HCT116 (cell line): ENCODE data around the gene RTP4. TPM values are rescaled to one million over a fixed set of nuclear protein-coding genes. Genes with fewer than 3 reads are reported as not detected.

Experiments
- ATAC-seq: fragments of 200-7000 bp; cut with Tn5 transposase; 2 replicates; pipeline ENCODE4 v1.9.1; 2020; ENCODE audit warnings: mild to moderate bottlenecking, moderate library complexity
- BruUV-seq: library from RNA; stranded (reverse); fragments of 400-500 nt; replicated peaks from 2 replicates; lab custom pipeline; 2021; lab: Mats Ljungman, UMichigan
- CTCF ChIA-PET: fragments of 300-600 bp; sonication (Branson Sonifier 250); formaldehyde crosslinking; loops from one replicate; lab custom pipeline; 2021; ENCODE audit warnings: antibody characterized with exemption; lab: Charles Lee
- POLR2A ChIA-PET: fragments of 300-600, 350-600 bp; sonication (Branson Sonifier 250); formaldehyde crosslinking; loops from one replicate; lab custom pipeline; 2021; ENCODE audit warnings: antibody characterized with exemption; lab: Charles Lee
- RAD21 ChIA-PET, 2 experiments: fragments of 300-600 bp; sonication (Branson Sonifier 250); formaldehyde crosslinking; loops; one replicate each; lab custom pipeline; 2023; ENCODE audit warnings: low total read pairs in 2 of 2; ENCODE audit not compliant: uncharacterized antibody in 2 of 2, unreplicated experiment in 2 of 2, low non-redundant PET in 1 of 2; lab: Charles Lee
- DNase-seq: peaks from one replicate; pipeline ENCODE4 v3.0.0-alpha.2; 2010; ENCODE audit warnings: low read depth, low spot score
- H2AFZ ChIP-seq: fragments of 200-600 bp; shearing (Covaris generic), sonication (generic); 2 replicates; pipeline ENCODE4 v1.6.1; 2017; ENCODE audit warnings: low read depth, mixed run types, mixed read lengths, antibody characterized with exemption, low read length; ENCODE audit not compliant: poor library complexity, severe bottlenecking
- H3K27ac ChIP-seq: 2 replicates; pipeline ENCODE4 v1.5.1; 2012; ENCODE audit warnings: low read depth, low read length
- H3K27me3 ChIP-seq: fragments of 200-600 bp; sonication (generic); 2 replicates; pipeline ENCODE4 v1.6.1; 2016; ENCODE audit warnings: mixed run types, low read length, mixed read lengths; ENCODE audit not compliant: insufficient read depth
- H3K36me3 ChIP-seq, 2 experiments: fragments of 200-500 bp in 1 of 2; fragments of 200-600 bp in 1 of 2; sonication (Bioruptor generic) in 1 of 2; sonication (generic) in 1 of 2; 2 replicates each; pipeline versions ENCODE4 v1.5.1 to v1.6.1; 2014 to 2016; ENCODE audit warnings: low read length in 2 of 2, inconsistent platforms in 1 of 2, mixed read lengths in 1 of 2, mixed run types in 1 of 2; ENCODE audit not compliant: insufficient read depth in 2 of 2, control insufficient read depth in 1 of 2
- H3K4me1 ChIP-seq, 2 experiments: fragments of 200-600 bp in 1 of 2; sonication (generic) in 1 of 2; 2 replicates each; pipeline versions ENCODE4 v1.5.1 to v1.6.1; 2012 to 2017; ENCODE audit warnings: low read length in 2 of 2, inconsistent platforms in 1 of 2, mild to moderate bottlenecking in 1 of 2, mixed read lengths in 1 of 2, mixed run types in 1 of 2, moderate library complexity in 1 of 2; ENCODE audit not compliant: insufficient read depth in 2 of 2, control insufficient read depth in 1 of 2
- H3K4me2 ChIP-seq: fragments of 200-600 bp; sonication (generic); 2 replicates; pipeline ENCODE4 v1.6.1; 2017; ENCODE audit warnings: mixed run types, low read length, mixed read lengths
- H3K4me3 ChIP-seq, 2 experiments: fragments of 200-600 bp in 1 of 2; sonication (generic) in 1 of 2; replicated peaks in 1 of 2; 2 replicates each; pipeline ENCODE4 v1.5.1; 2011 to 2016; ENCODE audit warnings: low read length in 2 of 2, control low read depth in 1 of 2, low read depth in 1 of 2, mild to moderate bottlenecking in 1 of 2, mixed read lengths in 1 of 2, mixed run types in 1 of 2
- H3K79me2 ChIP-seq: fragments of 200-600 bp; sonication (generic); 2 replicates; pipeline ENCODE4 v1.6.1; 2017; ENCODE audit warnings: mild to moderate bottlenecking, mixed run types, low read length, moderate library complexity, mixed read lengths; ENCODE audit not compliant: insufficient read depth
- H3K9ac ChIP-seq: fragments of 200-600 bp; sonication (generic); 2 replicates; pipeline ENCODE4 v1.6.1; 2016; ENCODE audit warnings: low read length, mixed read lengths
- H3K9me2 ChIP-seq: fragments of 200-600 bp; sonication (generic), shearing (Covaris generic); 2 replicates; pipeline ENCODE4 v1.6.1; 2017; ENCODE audit warnings: mixed run types, mild to moderate bottlenecking, moderate library complexity; ENCODE audit not compliant: insufficient read depth
- H3K9me3 ChIP-seq, 2 experiments: fragments of 200-500 bp in 1 of 2; fragments of 200-600 bp in 1 of 2; sonication (Bioruptor generic) in 1 of 2; sonication (generic) in 1 of 2; 2 replicates each; pipeline ENCODE4 v1.6.1; 2014 to 2017; ENCODE audit warnings: low read length in 2 of 2, mixed read lengths in 2 of 2, inconsistent platforms in 1 of 2, low read depth in 1 of 2, mild to moderate bottlenecking in 1 of 2, mixed run types in 1 of 2, moderate library complexity in 1 of 2; ENCODE audit not compliant: control insufficient read depth in 1 of 2, insufficient read depth in 1 of 2
- H4K20me1 ChIP-seq: fragments of 200-600 bp; sonication (generic), shearing (Covaris generic); 2 replicates; pipeline ENCODE4 v1.6.1; 2017; ENCODE audit warnings: mixed run types, mild to moderate bottlenecking, moderate library complexity; ENCODE audit not compliant: insufficient read depth
- ATF3 ChIP-seq: IDR thresholded peaks from 2 replicates; pipeline ENCODE4 v1.6.1; 2012
- CEBPB ChIP-seq: IDR thresholded peaks from 2 replicates; pipeline ENCODE4 v1.6.1; 2012; ENCODE audit warnings: low read depth
- EGR1 ChIP-seq: IDR thresholded peaks from 2 replicates; pipeline ENCODE4 v1.6.1; 2012; ENCODE audit warnings: low read depth
- ELF1 ChIP-seq: IDR thresholded peaks from 2 replicates; pipeline ENCODE4 v1.6.1; 2012; ENCODE audit warnings: low read depth, borderline replicate concordance
- EZH2phosphoT487 ChIP-seq: fragments of 200-600 bp; IDR thresholded peaks from 2 replicates; pipeline ENCODE4 v1.6.1; 2018; ENCODE audit warnings: antibody characterized with exemption, borderline replicate concordance
- FOSL1 ChIP-seq: IDR thresholded peaks from 2 replicates; pipeline ENCODE4 v1.6.1; 2012; ENCODE audit warnings: low read depth
- JUND ChIP-seq: IDR thresholded peaks from 2 replicates; pipeline ENCODE4 v1.6.1; 2012
- MAX ChIP-seq: IDR thresholded peaks from 2 replicates; pipeline ENCODE4 v1.6.1; 2012
- POLR2A ChIP-seq: IDR thresholded peaks from 2 replicates; pipeline ENCODE4 v1.7.0; 2011; ENCODE audit warnings: borderline replicate concordance; ENCODE audit not compliant: insufficient read depth, insufficient read length; ENCODE audit errors: extremely low read depth
- POLR2AphosphoS5 ChIP-seq: IDR thresholded peaks from 2 replicates; pipeline ENCODE4 v1.6.1; 2011; ENCODE audit warnings: mild to moderate bottlenecking, low read depth, low read length, moderate library complexity
- RAD21 ChIP-seq: IDR thresholded peaks from 2 replicates; pipeline ENCODE4 v1.6.1; 2012; ENCODE audit warnings: low read depth, mild to moderate bottlenecking
- REST ChIP-seq: IDR thresholded peaks from 2 replicates; pipeline ENCODE4 v1.6.1; 2012; ENCODE audit warnings: low read depth
- SIN3A ChIP-seq: IDR thresholded peaks from 2 replicates; pipeline ENCODE4 v1.6.1; 2012; ENCODE audit warnings: low read depth
- SP1 ChIP-seq: IDR thresholded peaks from 2 replicates; pipeline ENCODE4 v1.6.1; 2012; ENCODE audit warnings: low read depth
- SRF ChIP-seq: IDR thresholded peaks from 2 replicates; pipeline ENCODE4 v1.6.1; 2012; ENCODE audit warnings: low read depth
- TCF7L2 ChIP-seq: IDR thresholded peaks from 2 replicates; pipeline ENCODE4 v1.7.0; 2011; ENCODE audit warnings: borderline replicate concordance, inconsistent platforms; ENCODE audit not compliant: insufficient read depth, insufficient read length; ENCODE audit errors: extremely low read depth
- YY1 ChIP-seq: IDR thresholded peaks from 2 replicates; pipeline ENCODE4 v1.6.1; 2011; ENCODE audit warnings: low read length, low read depth, moderate library complexity, mild to moderate bottlenecking; ENCODE audit not compliant: insufficient replicate concordance; ENCODE audit errors: extremely low read depth
- ZBTB33 ChIP-seq: IDR thresholded peaks from 2 replicates; pipeline ENCODE4 v1.6.1; 2011; ENCODE audit warnings: mild to moderate bottlenecking, low read length, moderate library complexity; ENCODE audit not compliant: insufficient replicate concordance; ENCODE audit errors: extremely low read depth
- ZFX ChIP-seq: fragments of 450-650 bp; IDR thresholded peaks from 2 replicates; pipeline ENCODE4 v1.6.1; 2017
- ZNF274 ChIP-seq: fragments of 200-500 bp; sonication (Bioruptor generic); IDR thresholded peaks from 2 replicates; pipeline ENCODE4 v1.6.1; 2014; ENCODE audit warnings: mild to moderate bottlenecking, low read depth, low read length, inconsistent platforms
- intact Hi-C: fragments of 100-400 bp; cut with micrococcal nuclease; formaldehyde crosslinking; loops from 2 replicates; pipeline ENCODE4 v1.10.0; 2022
- total RNA-seq: library from RNA; stranded (reverse); gene quantifications from one replicate; pipeline ENCODE4 v1.2.1, GENCODE V29; 2021; ENCODE audit not compliant: unreplicated experiment

RTP4 gene
- total RNA-seq, 1 experiment from 2014 or later = not detected

GRCh38 chr3:187370051-187370450 lies 1.9 kb downstream of the RTP4 start:
- CTCF ChIA-PET = no interaction called here
- H4K20me1 ChIP-seq = no peaks in the 10 kb centered on the region
- H3K27me3 ChIP-seq = 0 out of 2 replicates have a peak, but pooled peaks cover 10% of the 10 kb centered on the region
- no peaks in the 10 kb centered on the region for H3K9me3 ChIP-seq
- DNase-seq (no peak), ATAC-seq (no peak)
- RAD21 ChIA-PET = no interaction called here
- no peak overlapping the region for H3K4me3 ChIP-seq
- H3K9ac ChIP-seq = no peak overlapping the region
- H3K4me2 ChIP-seq = no peak overlapping the region
- no peak overlapping the region for H3K27ac ChIP-seq
- no peaks in the 10 kb centered on the region for H3K36me3 ChIP-seq
- intact Hi-C loops = no loop called here
- H3K9me2 ChIP-seq = no peaks in the 10 kb centered on the region
- no peak overlapping the region for H2AFZ ChIP-seq
- H3K4me1 ChIP-seq = no peaks in the 10 kb centered on the region
- TF ChIP-seq CEBPB = no peak
- no peak for TF ChIP-seq MAX
- no peak for TF ChIP-seq SP1
- TF ChIP-seq SRF = no peak
- TF ChIP-seq SIN3A = no peak
- TF ChIP-seq POLR2A = no peak
- TF ChIP-seq RAD21 = no peak
- TF ChIP-seq REST = no peak
- no peak for TF ChIP-seq TCF7L2
- TF ChIP-seq ZFX = no peak
- TF ChIP-seq ZBTB33 = no peak
- TF ChIP-seq EZH2phosphoT487 = no peak
- no peak for TF ChIP-seq JUND
- no peak for TF ChIP-seq ZNF274
- TF ChIP-seq FOSL1 = no peak
- TF ChIP-seq ATF3 = no peak
- TF ChIP-seq EGR1 = no peak
- no peak for TF ChIP-seq POLR2AphosphoS5
- no peak for TF ChIP-seq YY1
- no peak for TF ChIP-seq ELF1
- POLR2A ChIA-PET = no interaction called here
- BruUV-seq = no TSS peak
- H3K79me2 ChIP-seq = no peaks in the 10 kb centered on the region
